GM12864 (cell line): ENCODE data around the gene ATP4A.

Source experiments
- DNase-seq: peaks from one replicate; pipeline ENCODE4 v3.0.0-alpha.2; 2011; ENCODE audit warnings: low read depth
- H3K4me3 ChIP-seq: 2 replicates; pipeline ENCODE4 v1.5.1; 2011; ENCODE audit warnings: mild to moderate bottlenecking, low read depth, low read length, control low read depth
- TF ChIP-seq, protein P1 (sequence below): IDR thresholded peaks from 2 replicates; pipeline ENCODE4 v1.5.1; 2011; ENCODE audit warnings: low read depth, mild to moderate bottlenecking, moderate library complexity, low read length, control low read depth, inconsistent platforms; ENCODE audit errors: missing control alignments

Gene ATP4A

DNA sequence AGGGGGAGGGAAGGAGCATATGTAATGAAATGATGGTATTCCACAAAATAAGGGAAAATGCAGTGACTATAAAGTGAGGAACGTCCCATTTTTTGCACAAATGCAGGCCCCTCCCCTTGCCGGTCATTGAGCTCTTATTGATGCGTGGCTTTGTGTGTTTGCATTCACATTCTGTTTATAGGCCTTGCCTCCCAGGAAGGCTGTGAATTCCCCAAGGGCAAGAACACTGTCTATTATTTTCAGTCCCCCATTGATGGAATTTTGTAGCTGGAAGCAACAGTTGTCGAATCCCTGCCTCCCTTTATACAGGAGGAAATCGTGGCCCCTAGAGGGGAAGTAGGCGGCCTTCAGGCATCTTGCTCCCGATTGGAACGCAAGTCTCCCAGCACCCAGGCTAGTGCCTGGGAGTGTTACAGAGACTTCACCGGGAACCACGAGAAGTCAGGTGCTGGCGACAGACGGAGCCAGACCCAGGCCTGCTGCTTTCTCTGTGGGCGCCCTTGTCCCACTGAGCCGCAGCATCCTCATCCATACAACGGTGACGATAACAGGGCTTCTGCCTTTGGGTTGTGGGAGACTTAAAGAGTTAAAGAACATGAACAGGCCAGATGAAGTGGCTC is 42.2 kb downstream of the ATP4A start:
- TF ChIP-seq, protein P1, sequence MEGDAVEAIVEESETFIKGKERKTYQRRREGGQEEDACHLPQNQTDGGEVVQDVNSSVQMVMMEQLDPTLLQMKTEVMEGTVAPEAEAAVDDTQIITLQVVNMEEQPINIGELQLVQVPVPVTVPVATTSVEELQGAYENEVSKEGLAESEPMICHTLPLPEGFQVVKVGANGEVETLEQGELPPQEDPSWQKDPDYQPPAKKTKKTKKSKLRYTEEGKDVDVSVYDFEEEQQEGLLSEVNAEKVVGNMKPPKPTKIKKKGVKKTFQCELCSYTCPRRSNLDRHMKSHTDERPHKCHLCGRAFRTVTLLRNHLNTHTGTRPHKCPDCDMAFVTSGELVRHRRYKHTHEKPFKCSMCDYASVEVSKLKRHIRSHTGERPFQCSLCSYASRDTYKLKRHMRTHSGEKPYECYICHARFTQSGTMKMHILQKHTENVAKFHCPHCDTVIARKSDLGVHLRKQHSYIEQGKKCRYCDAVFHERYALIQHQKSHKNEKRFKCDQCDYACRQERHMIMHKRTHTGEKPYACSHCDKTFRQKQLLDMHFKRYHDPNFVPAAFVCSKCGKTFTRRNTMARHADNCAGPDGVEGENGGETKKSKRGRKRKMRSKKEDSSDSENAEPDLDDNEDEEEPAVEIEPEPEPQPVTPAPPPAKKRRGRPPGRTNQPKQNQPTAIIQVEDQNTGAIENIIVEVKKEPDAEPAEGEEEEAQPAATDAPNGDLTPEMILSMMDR: no peak
- DNase-seq: no peak

GRCh38 chr19:35519291-35519690 is 44.2 kb downstream of the ATP4A start:
- no peak overlapping the region for H3K4me3 ChIP-seq
- TF ChIP-seq, protein P1: no peak
- DNase-seq: no peak

More for the DNA sequence above, 42.2 kb downstream of the ATP4A start:
- no peak overlapping the region for H3K4me3 ChIP-seq

- DNase-seq: no peak
- no peak overlapping the region for H3K4me3 ChIP-seq
- TF ChIP-seq, protein P1: no peak
Observed at GRCh38 chr19:35518313-35518712, 45.1 kb downstream of the ATP4A start.

DNA sequence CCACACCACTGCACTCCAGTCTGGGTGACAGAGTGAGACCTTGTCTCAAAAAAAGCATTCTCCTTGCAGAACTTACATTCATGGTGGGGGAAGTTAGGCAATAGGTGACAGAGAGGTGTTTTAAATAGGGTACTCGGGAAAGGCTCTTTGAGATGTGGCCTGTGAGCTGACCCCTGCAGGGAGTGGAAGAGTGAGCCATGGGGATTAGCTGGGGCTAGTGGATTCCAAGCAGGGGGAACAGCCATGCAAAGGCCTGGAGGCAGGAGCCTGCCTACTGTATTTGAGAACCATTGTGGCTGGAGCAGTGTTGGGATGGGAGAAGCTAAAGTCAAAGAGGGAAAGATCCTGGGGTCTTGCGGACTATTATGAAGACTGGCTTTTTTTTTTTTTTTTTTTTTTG is 46.1 kb downstream of the ATP4A start:
- H3K4me3 ChIP-seq: no peak overlapping the region
- TF ChIP-seq, protein P1: no peak
- no peak for DNase-seq

- TF ChIP-seq, protein P1: no peak
- no peak overlapping the region for H3K4me3 ChIP-seq
- DNase-seq: no peak
Observed at GRCh38 chr19:35516310-35516709, 47.1 kb downstream of the ATP4A start.

- no peak overlapping the region for H3K4me3 ChIP-seq
- TF ChIP-seq, protein P1: no peak
- DNase-seq: no peak
Observed at GRCh38 chr19:35514282-35514809, 49.1 kb downstream of the ATP4A start.
